GM21423 (cell line): ENCODE measurements around the gene VAV1.
"Not testable (repeated sequence)": the region's sequence is repeated elsewhere in the genome, so short reads cannot be mapped to it uniquely, and the experiment has no call there.

Experiments used
- ATAC-seq: cut with Tn5 transposase; IDR thresholded peaks from one replicate; pipeline ENCODE4 v1.9.1; 2021; ENCODE audit warnings: mild to moderate bottlenecking, moderate library complexity; ENCODE audit not compliant: unreplicated experiment

VAV1 gene

DNA sequence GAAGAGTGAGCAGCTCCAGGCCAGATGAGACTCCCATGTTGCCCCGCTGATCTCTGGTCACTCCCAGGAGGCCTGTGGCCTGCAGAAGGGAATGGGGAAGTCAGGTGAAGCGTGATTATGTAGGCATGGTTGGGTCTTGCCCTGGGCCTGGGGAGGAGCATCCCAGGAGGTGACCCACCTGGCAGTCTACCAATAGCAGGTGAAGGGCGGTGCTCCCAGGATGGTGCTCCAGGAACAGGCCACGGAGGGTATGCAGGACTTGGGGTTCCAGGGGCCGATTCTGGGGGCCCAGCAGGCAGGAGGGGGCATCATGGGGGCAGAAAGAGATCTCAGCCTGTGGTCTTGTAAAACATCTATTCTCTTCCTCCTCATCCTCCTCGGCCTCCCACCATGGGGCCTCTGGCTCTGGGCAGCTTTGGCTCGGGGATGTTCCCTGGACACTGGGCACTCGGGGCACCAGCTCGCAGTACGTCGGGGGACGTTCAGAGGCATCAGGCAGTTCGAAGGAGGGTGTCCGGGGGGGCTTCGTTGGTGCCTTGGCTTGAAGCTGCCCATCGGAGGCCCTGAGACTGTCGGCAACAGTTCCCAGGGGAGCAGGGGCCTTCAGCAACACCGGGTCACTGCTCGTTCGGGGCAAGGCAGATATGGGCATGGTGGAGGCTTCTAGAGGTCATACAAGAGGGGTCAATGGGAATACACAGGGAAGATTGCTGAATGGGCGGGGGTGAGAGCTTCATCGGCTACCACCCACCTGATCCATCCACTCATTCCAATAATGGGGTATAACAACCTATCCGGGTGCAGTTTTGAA lies 17.6 kb upstream of the VAV1 start:
- ATAC-seq = no peak

DNA sequence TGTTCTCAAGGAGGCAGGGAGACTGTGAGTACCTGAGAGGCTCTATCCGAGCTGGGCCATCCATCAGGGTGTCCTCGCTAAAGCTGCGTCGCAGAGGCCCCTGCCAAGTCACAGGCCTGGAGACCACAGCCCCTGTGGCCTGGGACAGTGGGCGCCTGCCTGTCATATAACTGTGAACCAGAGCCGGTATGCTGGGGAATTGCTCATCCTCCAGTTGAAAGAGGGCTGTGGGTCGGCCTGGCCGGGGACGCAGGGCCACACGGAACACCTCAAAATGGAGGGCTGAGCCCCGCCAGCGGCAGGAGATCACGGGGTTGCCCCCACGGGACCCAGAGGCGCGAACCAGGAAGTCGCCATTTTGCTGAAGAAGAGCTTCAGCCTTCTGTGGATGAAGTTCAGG lies 11.9 kb upstream of the VAV1 start:
- ATAC-seq = no peak

DNA sequence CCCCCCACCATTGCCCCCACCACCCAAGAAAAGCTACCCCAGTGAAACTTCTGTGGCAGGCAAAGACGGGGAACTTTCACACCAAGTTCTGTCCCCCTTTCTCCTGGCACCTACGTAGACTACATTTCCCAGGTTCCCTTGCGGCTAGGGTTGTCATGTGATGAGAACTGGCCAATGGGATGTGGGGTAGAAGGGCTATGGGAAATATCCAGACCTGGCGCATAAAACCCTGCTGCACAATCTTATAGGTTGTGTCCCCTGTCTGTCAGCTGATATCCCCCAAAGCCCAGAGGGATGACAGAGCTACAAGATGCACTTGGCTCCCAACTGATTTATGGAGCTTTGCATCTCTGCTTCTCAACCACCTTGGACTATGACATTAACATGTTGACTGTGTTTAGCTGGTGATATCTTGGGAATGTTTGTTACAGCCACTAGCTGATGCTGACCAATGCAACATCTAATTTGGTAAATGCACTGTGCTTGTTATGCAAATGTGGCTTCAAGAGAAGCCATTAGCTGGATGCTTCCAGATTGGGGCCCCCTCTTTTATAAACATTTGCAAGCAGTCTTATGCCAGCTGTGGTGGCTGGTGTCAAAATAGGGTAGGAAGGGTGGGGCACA lies 11.3 kb upstream of the VAV1 start:
- ATAC-seq = no peak

DNA sequence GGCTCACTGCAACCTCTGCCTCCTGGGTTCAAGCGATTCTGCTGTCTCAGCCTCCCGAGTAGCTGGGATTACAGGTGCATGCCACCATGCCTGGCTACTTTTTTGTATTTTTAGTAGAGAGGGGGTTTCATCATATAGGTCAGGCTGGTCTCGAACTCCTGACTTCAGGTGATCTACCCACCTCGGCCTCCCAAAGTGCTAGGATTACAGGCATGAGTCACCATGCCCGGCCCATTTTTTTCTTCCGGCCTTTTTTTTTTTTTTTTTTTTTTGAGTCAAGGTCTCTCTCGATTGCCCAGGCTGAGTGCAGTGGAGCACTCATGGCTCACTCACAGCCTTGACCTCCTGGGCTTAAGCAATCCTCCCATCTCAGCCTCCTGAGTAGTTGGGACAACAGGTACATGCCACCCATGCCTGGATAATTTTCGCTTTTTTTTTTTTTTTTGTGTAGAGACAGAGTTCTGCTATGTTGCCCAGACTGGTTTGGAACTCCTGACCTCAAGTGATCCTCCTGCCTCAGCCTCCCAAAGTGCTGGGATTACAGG lies 10.2 kb upstream of the VAV1 start:
- ATAC-seq = not testable (repeated sequence)

DNA sequence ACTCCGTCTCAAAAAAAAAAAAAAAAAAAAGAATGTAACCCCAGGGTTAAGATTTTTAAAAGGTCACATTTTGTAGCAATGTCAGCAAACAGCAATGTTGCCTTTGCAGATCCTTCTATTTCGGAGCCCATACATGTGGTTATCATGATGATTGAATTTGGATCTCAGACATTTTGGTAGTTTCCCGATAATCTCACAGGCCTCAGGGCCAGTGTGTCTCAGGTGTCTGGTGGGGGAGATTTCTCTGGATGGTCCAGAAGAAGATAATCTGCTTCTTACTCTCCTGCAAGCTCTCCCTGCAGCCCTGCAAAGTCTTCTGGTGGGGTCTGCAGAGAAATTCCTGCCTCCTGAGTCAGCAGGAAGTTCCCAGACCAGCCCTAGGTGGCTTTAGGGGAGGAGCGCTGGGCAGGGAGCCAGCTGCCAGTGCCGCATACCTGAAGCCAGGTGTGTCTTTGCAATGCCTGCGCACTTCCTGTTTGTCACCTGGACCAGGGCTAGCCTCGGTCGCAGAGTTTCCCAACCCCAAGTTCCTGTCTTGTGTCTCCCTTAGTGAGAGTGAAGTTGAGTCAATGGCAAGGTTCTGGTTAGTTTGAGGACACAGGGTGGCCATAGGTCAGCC lies 6.7 kb upstream of the VAV1 start:
- ATAC-seq = no peak

DNA sequence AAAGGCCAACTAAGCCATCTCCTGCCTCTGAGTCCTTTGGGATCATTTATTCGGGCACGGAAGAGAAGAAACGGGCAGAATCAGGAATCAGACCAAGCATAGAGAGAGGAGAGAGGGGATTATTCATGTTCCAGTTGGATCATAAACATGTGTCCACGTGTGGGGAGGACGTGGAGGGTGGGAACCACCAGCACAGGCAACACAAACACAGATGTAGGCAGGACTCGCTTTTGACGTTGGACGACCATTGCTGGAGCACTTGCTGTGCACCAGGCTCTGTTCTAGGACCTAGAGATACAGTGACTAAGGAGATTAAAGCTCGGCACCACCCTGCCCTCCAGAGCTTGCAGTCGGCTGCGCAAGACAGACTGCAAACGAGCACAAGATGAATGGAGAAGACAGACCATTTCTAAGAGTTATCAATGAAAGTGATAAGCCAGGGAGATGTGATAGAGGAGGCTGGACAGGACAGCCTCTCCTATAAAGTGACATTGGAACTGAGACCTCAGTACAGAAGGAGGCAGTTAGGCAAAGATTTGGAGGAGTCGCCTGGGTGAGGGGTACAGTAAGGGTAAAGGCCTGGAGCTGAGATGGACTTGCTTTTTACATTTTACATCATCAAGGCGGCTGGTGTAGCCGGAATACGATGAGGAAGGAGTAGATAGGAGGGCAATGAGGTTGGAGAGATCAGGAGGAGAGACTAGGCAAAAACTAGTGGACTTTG lies 6.0 kb upstream of the VAV1 start:
- ATAC-seq = no peak

DNA sequence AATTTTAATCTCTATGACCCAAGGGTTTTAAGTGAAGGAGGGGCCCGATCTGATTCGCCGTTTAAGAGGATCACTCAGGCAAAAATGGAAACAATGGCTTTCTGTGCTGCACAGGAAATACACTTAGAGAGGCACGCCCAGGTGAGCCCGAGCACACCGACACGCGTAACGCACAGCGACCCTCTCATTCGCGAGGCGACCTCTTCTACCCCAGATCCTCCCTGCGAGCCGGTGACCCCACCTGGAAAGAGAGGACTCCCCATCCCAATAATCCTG lies 5.5 kb upstream of the VAV1 start:
- ATAC-seq = no peak

DNA sequence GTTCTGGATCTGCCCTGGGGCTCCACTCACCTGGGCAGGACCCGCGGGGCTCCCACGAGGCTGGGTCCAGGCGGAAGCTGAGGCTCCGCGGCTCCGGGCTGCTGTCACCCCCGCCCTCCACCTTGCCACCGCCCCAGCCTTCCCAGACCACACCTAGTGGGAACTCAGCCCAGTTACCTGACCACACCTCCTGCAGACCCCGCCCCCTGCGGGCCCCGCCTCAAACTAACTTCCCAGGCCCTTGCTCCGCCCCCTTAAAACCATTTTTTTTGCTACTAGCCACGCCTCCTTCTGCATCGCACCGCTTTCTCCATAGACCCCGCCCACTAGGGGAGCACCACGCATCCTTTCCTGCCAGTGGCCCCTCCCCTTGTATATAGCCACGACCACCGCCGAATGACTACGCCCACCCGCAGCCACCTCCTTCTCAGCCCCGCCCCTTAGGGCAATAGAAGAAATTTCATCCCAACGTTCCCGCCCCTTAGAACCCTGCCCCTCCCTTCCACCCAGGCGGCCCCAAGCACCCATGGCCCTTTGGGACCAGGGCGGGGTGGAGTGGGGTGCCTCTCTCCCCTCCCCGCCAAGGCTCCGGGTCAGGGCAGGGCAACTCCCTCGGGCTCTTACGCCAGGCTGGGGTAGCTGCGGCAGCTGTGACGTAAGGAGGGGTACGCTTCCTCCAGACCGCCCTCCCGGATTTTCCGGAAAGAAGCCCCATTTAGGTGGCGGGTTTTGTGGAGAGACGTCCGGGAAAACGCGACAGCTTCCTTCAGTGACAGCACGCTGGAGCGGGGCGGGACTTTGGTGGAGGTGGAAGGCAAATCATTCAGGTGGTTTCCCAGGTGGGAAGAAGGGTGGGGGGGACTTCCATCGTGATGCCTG lies 4.9 kb upstream of the VAV1 start, which contains the start of gene SH2D3A:
Gene SH2D3A, minus strand, starts transcription at position 79 of the 879 bp plus-strand sequence. CDS start 3,687 bp downstream, outside the sequence.
- peak; percentile 76 for ATAC-seq

DNA sequence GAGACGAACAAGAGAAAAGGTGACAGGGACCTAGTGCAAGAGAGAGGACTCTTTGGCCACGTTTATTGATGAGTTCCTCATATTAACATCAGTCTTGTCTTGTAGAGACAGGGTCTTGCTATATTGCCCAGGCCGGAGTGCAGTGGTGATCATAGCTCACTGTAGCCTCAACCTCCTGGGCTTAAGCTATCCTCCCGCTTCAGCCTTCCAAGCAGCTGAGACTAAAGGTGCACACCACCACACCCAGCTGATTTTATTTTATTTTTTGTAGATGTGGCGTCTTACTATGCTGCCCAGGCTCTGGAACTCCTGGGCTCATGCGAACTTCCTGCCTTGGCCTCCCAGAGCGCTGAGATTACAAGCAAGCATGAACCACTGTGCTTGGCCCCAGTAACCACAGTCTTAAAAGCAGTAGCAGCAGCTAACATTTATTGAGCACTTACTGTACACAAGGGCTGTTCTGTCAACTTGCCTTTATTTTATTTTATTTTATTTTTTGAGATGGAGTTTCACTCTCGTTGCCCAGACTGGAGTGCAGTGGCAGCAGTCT lies 4.2 kb upstream of the VAV1 start:
- ATAC-seq = no peak

DNA sequence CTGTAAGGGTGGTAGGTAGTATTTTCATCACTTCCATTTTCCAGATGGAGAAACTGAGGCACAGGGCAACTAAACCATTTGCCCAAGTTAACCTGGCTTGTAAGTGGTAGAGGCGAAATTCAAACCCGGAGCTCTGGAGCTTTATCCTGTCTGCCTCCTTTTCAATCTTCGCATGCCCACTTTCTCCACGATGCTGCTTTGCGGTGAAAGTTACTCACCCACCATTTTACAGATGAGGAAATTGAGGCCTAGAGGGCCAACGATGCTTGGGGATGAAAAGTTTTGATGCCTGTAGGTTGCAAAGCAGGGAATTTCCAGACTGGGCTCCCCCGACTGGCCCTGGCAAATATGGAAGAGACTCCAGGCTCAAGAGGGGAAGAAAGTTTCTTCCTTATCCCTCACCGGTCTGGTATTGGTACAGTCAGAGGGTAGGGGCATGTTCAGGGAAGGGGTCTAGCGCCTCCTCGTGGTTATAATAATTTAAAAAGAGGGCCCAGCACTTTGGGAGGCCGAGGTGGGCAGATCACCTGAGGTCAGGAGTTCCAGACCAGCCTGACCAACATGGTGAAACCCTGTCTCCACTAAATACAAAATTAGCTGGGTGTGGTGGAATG lies 3.4 kb upstream of the VAV1 start:
- no peak for ATAC-seq

DNA sequence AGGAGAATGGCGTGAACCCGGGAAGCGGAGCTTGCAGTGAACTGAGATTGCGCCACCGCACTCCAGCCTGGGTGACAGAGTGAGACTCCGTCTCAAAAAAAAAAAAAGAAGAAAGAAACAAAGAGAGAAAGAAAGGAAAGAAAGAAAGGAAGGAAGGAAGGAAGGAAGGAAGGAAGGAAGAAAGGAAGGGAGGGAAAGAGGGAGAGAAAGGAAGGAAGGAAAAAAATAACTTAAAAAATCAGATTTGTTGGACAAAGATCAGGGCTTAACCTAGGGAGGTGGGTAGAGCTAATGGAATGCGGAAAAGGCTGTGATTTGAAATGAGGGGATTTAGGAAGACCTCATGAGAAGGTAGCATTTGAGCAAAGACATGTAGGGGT lies 870 bp upstream of the VAV1 start:
- not testable (repeated sequence) for ATAC-seq

DNA sequence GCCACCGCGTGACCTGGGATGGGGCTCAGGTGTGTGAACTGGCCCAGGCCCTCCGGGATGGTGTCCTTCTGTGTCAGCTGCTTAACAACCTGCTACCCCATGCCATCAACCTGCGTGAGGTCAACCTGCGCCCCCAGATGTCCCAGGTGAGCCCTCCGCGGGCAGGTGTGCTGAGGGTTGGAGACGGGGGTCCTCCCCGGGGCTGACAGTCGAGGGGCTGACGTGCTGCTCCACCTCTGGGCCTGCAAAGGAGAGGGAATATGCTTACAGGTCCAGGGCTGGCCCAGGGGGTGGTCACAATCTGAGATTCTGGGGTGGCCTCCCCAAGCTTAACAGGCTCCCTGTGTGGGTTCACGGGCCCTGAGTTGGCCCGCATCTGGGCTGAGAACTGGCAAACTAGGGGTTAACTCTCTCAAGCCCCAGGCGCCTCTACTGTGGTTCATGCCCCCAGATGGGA lies 386 bp downstream of the VAV1 start:
- peak; percentile 13 for ATAC-seq

DNA sequence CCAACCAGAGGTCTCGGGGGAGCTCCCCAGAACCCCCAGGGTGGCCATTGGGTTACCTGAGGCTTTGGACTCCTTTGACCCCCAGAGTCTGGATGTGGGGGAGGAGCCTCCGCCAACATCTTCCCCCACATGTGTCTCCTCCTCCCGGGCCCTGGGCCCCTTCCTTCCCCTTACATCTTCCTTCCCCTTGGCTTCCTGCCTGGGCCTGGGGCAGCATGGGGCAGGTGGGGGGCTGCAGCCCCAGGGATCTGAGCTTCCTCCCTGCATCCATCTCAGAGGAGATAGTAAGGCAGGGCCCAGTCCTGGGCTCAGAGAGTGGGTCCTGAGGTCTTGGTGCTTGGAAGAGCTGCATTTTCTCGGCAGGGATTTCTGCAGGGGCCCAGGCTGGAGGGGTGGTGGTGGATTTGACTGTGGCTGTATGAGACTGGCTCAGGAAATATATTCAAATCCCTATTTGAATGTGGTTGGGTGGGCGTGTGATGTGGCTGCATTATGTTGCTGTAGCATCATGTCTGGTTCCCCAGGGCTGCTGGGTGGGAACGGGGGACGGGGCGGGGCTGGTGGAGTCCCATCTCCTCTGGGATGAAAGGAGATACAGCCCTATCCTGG lies 919 bp downstream of the VAV1 start:
- ATAC-seq = peak; percentile 37

DNA sequence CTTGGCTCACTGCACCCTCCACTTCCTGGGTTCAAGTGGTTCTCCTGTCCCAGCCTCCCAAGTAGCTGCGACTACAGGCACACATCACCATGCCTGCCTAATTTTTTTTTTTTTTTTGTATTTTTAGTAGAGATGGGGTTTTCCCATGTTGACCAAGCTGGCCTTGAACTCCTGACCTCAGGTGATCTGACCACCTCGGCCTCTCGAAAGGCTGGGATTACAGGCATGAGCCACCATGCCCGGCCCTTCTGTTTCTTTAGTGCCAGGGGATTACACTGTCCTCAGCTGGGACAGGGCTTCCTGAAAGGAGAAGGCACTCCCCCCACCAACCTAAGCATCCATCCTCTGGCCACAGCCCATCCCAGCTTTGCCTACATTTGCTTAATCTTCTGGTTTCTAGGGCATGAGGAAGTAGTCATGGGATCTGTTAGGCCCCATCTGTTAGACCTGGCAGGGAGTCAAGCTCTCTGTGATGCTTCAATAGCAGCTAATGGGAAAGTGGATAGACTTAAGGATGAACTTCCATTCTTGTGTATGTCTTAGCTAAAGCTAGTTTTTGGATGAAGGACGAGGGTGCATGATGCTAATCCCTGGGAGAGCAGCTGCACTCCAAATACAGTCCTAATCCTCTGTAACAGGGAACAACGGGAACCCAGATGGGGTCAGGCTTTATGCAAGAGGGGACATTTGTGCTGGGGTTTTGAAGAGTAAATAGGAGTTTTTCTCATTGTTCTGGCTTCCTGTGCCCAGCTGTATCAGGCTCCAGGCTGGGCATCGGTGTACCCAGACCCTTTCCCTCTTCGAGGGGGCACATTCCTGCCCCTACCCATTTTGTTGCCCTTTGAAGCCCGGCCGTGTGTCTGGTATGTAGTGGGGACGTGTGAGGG lies 2.6 kb downstream of the VAV1 start:
- ATAC-seq = no peak

DNA sequence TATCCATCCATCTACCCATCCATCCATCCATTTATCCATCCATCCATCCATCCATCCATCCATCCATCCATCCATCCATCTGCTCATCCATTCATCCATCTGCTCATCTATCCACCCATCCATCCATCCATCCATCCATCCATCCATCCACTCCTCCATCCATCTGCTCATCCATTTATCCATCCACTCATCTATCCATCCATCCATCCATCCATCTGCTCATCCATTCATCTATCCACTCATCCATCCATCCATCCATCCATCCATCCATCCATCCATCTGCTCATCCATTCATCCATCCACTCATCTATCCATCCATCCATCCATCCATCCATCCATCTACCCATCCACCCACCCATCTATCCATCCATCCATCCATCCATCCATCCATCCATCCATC lies 3.5 kb downstream of the VAV1 start:
- ATAC-seq = not testable (repeated sequence)

DNA sequence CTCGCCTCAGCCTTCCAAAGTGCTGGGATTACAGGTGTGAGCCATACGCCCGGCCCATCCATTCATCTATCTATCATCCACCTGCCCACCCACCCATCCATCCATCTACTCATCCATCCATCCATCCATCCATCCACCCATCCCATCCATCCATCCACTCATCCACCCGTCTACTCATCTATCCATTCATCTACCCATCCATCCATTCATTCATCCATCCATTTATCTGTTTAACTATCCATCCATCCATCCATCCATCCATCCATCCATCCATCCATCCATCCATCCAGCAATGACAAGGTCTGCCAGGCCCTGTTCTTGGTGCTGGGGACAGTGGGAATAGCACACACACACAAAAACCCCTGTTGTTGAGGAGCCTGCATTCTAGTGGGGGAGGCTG lies 4.5 kb downstream of the VAV1 start:
- no peak for ATAC-seq

DNA sequence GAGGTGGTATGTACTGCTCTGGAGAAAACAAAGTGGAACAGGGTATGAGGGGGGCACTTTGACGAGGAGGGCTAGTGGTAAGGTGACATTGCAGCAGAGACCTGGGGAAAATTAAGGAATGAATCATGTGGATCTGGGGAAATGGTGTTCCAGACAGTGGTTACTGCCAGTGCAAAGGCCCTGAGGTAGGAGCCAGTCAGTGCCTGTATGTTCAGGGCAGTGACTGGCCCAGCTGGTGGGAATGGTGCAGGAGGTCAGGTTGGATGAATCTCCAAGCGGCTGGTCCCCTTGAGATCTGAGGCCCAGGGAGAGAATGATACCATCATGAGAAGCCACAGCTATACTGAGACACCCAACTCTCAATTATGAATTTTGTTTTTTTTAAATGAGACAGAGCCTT lies 4.9 kb downstream of the VAV1 start:
- ATAC-seq = no peak

DNA sequence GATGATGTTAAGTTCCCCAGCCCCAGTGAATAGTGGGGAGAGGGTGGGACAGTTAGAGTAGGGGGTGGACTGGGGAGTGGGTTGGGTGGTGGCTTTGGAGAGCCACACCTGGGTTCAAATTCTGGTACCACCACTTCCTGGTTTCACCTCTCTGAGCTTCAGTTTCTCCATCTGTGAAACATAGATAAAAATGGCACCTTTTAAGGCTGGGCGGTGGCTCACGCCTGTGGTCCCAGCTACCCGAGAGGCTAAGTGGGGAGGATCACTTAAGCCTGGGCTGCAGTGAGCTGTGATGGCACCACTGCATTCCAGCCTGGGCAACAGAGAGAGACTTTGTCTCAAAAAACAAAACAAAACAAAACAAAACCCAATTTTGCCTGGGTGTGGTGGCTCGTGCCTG lies 5.9 kb downstream of the VAV1 start:
- no peak for ATAC-seq
